CD4-positive, alpha-beta T cell (primary cell): ENCODE measurements around the gene FAM124A. TPM values are rescaled to one million over a fixed set of nuclear protein-coding genes. Genes with fewer than 3 reads are reported as not detected.

Source experiments
- ATAC-seq: fragments of 200-7000 bp; cut with Tn5 transposase; one replicate; pipeline ENCODE4 v1.10.0; 2022; ENCODE audit warnings: mild to moderate bottlenecking; ENCODE audit not compliant: poor library complexity
- CTCF ChIA-PET: fragments of 350-600 bp; sonication (Branson Sonifier 250); formaldehyde crosslinking; loops from one replicate; lab custom pipeline; 2021; ENCODE audit warnings: antibody characterized with exemption, inconsistent platforms; lab: Charles Lee
- POLR2A ChIA-PET: fragments of 350-600 bp; sonication (Branson Sonifier 250); formaldehyde crosslinking; loops from one replicate; lab custom pipeline; 2021; ENCODE audit warnings: antibody characterized with exemption, inconsistent platforms; lab: Charles Lee
- DNase-seq, 14 experiments: peaks; one replicate each; pipeline ENCODE4 v3.0.0-alpha.2; 2013 to 2020; ENCODE audit warnings: mixed read lengths in 2 of 14
- H3K27ac ChIP-seq, 2 donors: one replicate each; pipeline versions ENCODE4 v1.5.1 to v1.7.0; 2013; ENCODE audit warnings: low read length in 2 of 2, low read depth in 1 of 2, mild to moderate bottlenecking in 1 of 2
- H3K27me3 ChIP-seq, 2 experiments: 1 replicate in 1 of 2; 2 replicates in 1 of 2; pipeline versions ENCODE4 v1.6.1 to v1.7.0; 2013; ENCODE audit warnings: low read length in 2 of 2, control low read depth in 1 of 2, mild to moderate bottlenecking in 1 of 2, moderate library complexity in 1 of 2; ENCODE audit not compliant: insufficient read depth in 2 of 2, control insufficient read depth in 1 of 2
- H3K36me3 ChIP-seq: one replicate; pipeline ENCODE4 v1.6.1; 2013; ENCODE audit warnings: low read length, control low read depth; ENCODE audit not compliant: insufficient read depth
- H3K4me1 ChIP-seq: one replicate; pipeline ENCODE4 v1.6.1; 2013; ENCODE audit warnings: low read length, control low read depth; ENCODE audit not compliant: insufficient read depth
- H3K4me3 ChIP-seq: one replicate; pipeline ENCODE4 v1.5.1; 2013; ENCODE audit warnings: mild to moderate bottlenecking, low read length, moderate library complexity
- H3K9me3 ChIP-seq, 2 experiments: 1 replicate in 1 of 2; 2 replicates in 1 of 2; pipeline versions ENCODE4 v1.6.1 to v1.7.0; 2013; ENCODE audit warnings: low read length in 2 of 2, mild to moderate bottlenecking in 2 of 2, control low read depth in 1 of 2, moderate library complexity in 1 of 2; ENCODE audit not compliant: control insufficient read depth in 1 of 2, insufficient read depth in 1 of 2
- H3K27ac Mint-ChIP-seq: one replicate; pipeline ENCODE4 v1.8.0; 2020; ENCODE audit warnings: mixed read lengths
- H3K27me3 Mint-ChIP-seq: one replicate; pipeline ENCODE4 v1.8.0; 2021; ENCODE audit warnings: mixed read lengths
- H3K36me3 Mint-ChIP-seq: one replicate; pipeline ENCODE4 v1.8.0; 2021; ENCODE audit warnings: low read depth, mixed read lengths
- H3K4me1 Mint-ChIP-seq: one replicate; pipeline ENCODE4 v1.8.0; 2021; ENCODE audit warnings: low read depth, mixed read lengths
- H3K4me3 Mint-ChIP-seq: one replicate; pipeline ENCODE4 v1.8.0; 2020; ENCODE audit warnings: mild to moderate bottlenecking, mixed read lengths
- H3K9me3 Mint-ChIP-seq: one replicate; pipeline ENCODE4 v1.8.0; 2020; ENCODE audit warnings: mixed read lengths
- CTCF ChIP-seq: fragments of 200-600 bp; IDR thresholded peaks from one replicate; pipeline ENCODE4 v1.8.0; 2022; ENCODE audit warnings: antibody characterized with exemption, mild to moderate bottlenecking
- intact Hi-C, 2 experiments: fragments of 100-400 bp; cut with DNase I in 1 of 2; cut with micrococcal nuclease in 1 of 2; formaldehyde crosslinking; loops; one replicate each; pipeline versions ENCODE4 v1.15.1 to v1.9.0; 2023 to 2025; cut with DNase I, micrococcal nuclease
- total RNA-seq, 174 experiments: library from RNA in 2 of 174; stranded (reverse) in 2 of 174; gene quantifications; one replicate each; pipeline ENCODE4 v1.2.3 and lab custom pipeline; 2021 to 2026

Gene FAM124A
- total RNA-seq, 2 experiments from 2014 or later: not detected

- Histone ChIP-seq H3K36me3 (no peaks in the 10 kb centered on the region), H3K9me3 (no peaks in the 10 kb centered on the region), H3K4me1 (no peaks in the 10 kb centered on the region), H3K4me3 (no peak overlapping the region), H3K27me3 (no peaks in the 10 kb centered on the region), H3K27ac (no peak overlapping the region)
- Mint-ChIP-seq H3K27ac (no peak overlapping the region), H3K9me3 (no peaks in the 10 kb centered on the region), H3K27me3 (peaks cover 4% of the 10 kb centered on the region), H3K4me1 (no peaks in the 10 kb centered on the region), H3K4me3 (no peak overlapping the region), H3K36me3 (no peaks in the 10 kb centered on the region)
- CTCF ChIA-PET: no interaction called here
- ATAC-seq (no peak), DNase-seq (no peak)
- TF ChIP-seq CTCF: no peak
- intact Hi-C loops: no loop called here
- POLR2A ChIA-PET: no interaction called here
Measured at GRCh38 chr13:51271528-51272085, 49.4 kb downstream of the FAM124A start.

DNA sequence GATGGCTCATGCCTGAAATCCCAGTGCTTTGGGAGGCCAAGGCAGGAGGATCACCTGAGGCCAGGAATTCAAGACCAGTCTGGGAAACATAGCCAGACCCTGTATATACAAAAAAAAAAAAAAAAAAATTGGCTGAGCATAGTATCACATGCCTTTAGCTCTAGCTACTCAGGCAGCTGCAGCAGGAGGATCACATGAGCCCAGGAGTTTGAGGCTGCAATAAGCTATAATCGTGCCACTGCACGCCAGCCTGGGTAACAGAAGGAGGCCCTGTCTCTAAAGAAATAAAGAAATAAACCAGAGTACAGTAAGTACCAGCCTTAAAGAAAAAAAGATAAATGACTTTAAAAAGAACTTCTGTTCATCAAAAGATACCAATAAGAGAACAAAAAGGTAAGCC, 52.9 kb downstream of the FAM124A start:
- Histone ChIP-seq H3K36me3 (no peaks in the 10 kb centered on the region), H3K9me3 (no peaks in the 10 kb centered on the region), H3K4me1 (no peaks in the 10 kb centered on the region), H3K27ac (no peak overlapping the region), H3K27me3 (no peaks in the 10 kb centered on the region), H3K4me3 (no peak overlapping the region)
- no peak for TF ChIP-seq CTCF
- Mint-ChIP-seq H3K27me3 (peaks cover 4% of the 10 kb centered on the region), H3K4me1 (no peaks in the 10 kb centered on the region), H3K9me3 (no peaks in the 10 kb centered on the region), H3K27ac (no peak overlapping the region), H3K4me3 (no peak overlapping the region), H3K36me3 (no peaks in the 10 kb centered on the region)
- POLR2A ChIA-PET: no interaction called here
- DNase-seq (no peak), ATAC-seq (no peak)
- intact Hi-C loops: no loop called here
- CTCF ChIA-PET: interaction anchor here (0.7 kb wide), 1 partner anchor 30 kb away, joined by 3 read pairs; no protein-coding TSS in a partner anchor

- ATAC-seq: no peak
- Mint-ChIP-seq H3K4me1 (no peaks in the 10 kb centered on the region), H3K9me3 (no peaks in the 10 kb centered on the region), H3K4me3 (no peak overlapping the region), H3K36me3 (no peaks in the 10 kb centered on the region), H3K27me3 (peaks cover 2% of the 10 kb centered on the region), H3K27ac (no peak overlapping the region)
- Histone ChIP-seq H3K4me3 (no peak overlapping the region), H3K4me1 (no peaks in the 10 kb centered on the region), H3K9me3 (no peaks in the 10 kb centered on the region), H3K27me3 (no peaks in the 10 kb centered on the region), H3K36me3 (no peaks in the 10 kb centered on the region), H3K27ac (no peak overlapping the region)
- intact Hi-C loops: no loop called here
- CTCF ChIA-PET: no interaction called here
- DNase-seq: no peak
- POLR2A ChIA-PET: no interaction called here
- TF ChIP-seq CTCF: no peak
Measured at GRCh38 chr13:51276636-51277035, 54.4 kb downstream of the FAM124A start.
